ENCODE measurements around the gene NUTM2E.
"Not testable (repeated sequence)": the region's sequence is repeated elsewhere in the genome, so short reads cannot be mapped to it uniquely, and the experiment has no call there.

NUTM2E gene, protein sequence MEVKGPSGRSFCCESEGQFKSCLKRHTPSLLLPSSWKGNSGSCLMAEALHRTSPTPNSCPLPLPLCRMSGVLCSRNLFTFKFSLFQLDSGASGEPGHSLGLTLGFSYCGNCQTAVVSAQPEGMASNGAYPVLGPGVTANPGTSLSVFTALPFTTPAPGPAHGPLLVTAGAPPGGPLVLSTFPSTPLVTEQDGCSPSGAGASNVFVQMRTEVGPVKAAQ (N-terminal part only)

DNA sequence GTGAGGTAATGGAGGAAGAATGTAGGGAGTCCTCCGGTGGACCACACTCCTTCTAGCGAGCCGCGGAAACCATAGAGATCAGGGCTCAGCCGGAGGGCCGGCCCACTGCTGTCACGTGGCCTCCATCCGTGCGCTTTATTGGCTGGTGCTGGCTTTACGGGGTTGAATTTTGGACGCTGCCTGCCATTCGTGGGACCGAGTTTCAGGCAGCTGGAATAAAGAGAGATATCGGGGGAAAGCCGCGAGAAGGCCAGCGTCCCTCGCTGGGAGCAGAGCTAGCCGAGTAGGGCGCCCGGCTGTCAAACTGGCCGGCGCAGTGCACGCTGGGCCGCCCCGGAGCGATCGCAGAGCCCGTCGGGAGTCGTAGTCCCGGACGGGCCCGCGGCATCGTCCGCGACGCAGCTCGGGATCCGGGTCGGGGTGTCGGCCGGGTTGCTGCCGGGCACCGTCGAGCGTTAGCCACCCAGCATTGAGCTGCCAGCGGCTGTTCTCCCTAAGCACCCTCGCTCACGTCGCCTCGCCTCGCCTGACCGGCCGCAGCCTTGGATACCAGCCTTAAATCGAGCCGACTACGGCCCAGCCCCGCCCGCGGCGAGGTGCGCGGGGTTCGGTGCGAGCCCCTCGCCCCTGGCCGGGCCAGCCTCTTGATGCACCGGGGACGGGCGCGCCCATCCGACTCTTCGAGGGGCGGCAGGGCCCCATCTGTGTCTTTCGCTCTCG, at the start of gene NUTM2E:
NUTM2E (plus strand) TSS at position 244 of the 720 bp plus-strand sequence. CDS start 15,002 bp downstream, outside the sequence.
- H3K4me1 Mint-ChIP-seq: peaks cover 34% of the 10 kb centered on the region
- H3K36me3 Mint-ChIP-seq (ENCODE audit: low read depth); H3K27me3 Mint-ChIP-seq; H3K9me3 Mint-ChIP-seq: not testable (repeated sequence)
- peak; percentile 96 for ATAC-seq
- DNase-seq: peak; percentile 70
- peak within 1 kb of the TSS; percentile 88 for H3K4me3 Mint-ChIP-seq
- peak within 1 kb of the TSS; percentile 80 for H3K27ac Mint-ChIP-seq

DNA sequence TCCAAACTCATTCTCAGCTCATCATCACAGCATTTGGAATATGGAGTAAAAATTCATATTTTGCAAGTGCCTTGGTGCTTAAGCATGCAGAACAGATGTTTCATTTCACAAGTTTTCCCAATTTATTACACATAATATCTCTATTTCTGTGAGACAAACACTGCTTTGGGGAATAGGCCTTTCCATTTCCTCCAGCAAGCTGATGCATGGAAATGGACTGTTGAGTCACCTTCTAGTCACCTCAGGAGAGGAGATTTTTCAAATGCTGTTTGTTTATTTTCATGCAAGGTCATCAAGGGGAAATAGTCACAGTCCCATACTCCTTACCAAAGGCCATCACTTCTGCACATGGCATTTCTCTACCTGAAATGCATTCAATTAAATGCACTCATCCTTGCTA, 48.5 kb upstream of the NUTM2E start:
- DNase-seq; ATAC-seq; H3K4me3 Mint-ChIP-seq; H3K27ac Mint-ChIP-seq; H3K36me3 Mint-ChIP-seq (ENCODE audit: low read depth); H3K27me3 Mint-ChIP-seq; H3K9me3 Mint-ChIP-seq; H3K4me1 Mint-ChIP-seq: not testable (repeated sequence)

DNA sequence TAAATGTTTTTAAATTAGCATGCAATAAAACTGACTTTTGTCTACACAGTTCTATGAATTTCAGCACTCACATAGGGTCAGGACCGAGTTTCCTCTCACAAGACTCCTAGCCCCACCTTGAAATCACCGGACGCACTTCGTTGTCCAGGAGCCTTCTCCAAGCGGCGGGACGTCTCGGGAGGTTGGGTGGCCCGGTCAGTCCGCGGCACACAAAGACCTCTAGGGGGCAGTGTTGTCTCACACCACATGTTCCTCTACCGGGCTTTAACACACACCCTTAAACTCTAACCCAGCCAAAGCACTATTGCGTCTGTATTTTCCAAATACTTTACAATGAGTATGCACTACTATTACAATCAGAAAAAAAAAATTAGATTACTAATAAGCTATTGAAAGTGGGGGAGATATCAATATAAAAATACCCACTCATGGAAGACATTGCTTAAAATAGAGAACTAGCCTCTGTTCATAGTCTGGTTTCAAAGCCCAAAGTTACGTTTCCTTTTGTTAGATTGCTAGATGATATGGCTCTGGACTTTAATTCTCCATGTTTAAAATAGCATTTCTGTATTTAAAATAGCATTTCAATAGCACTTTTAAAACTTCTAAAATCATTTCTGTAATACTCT, 47.1 kb upstream of the NUTM2E start:
- H3K27me3 Mint-ChIP-seq; H3K4me3 Mint-ChIP-seq; H3K27ac Mint-ChIP-seq; H3K4me1 Mint-ChIP-seq; H3K9me3 Mint-ChIP-seq; H3K36me3 Mint-ChIP-seq (ENCODE audit: low read depth): not testable (repeated sequence)
- DNase-seq (peak; percentile 65), ATAC-seq (peak; percentile 91)

DNA sequence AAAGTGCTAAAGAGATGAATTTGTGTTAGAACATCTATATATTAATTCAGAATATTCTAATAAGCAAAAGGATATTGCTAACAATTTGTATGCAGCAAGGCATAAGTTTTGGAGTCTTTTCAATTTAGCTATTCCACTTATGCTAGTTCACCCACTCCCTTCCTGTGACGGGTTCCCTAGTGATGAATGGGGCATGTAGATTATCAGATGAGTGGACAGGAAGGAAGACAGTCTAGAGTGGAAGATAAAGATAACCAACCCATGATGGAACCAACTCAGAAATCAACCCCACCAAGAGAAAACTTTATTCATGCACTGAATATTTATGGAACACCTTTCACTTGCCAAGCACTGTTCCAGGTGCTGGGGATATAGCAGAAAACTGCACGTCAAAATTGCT, 46.5 kb upstream of the NUTM2E start:
- H3K27me3 Mint-ChIP-seq; H3K9me3 Mint-ChIP-seq; DNase-seq; H3K36me3 Mint-ChIP-seq (ENCODE audit: low read depth); ATAC-seq; H3K4me3 Mint-ChIP-seq; H3K4me1 Mint-ChIP-seq; H3K27ac Mint-ChIP-seq: not testable (repeated sequence)

DNA sequence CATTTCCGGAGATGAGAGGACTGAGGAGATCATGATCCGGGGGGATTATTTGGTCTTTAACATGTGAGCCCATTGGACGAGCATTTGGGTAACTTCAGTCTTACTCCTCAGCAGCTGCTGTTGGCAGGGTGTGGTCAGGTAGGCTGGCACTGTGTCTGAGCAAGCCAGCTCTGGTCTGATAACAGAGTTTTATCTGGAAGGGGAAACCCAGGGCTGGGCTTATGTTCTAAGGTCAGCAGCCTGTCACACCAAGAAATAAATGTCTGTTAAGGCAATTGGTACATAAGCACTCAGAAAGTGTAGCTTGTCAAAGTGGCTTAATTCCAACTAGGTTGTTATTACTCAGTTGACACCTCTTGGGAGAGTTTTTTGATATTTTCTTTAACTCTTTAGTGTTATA, 45.0 kb upstream of the NUTM2E start:
- not testable (repeated sequence) for H3K27ac Mint-ChIP-seq; H3K9me3 Mint-ChIP-seq; H3K27me3 Mint-ChIP-seq; H3K36me3 Mint-ChIP-seq (ENCODE audit: low read depth); ATAC-seq; H3K4me1 Mint-ChIP-seq; H3K4me3 Mint-ChIP-seq; DNase-seq

DNA sequence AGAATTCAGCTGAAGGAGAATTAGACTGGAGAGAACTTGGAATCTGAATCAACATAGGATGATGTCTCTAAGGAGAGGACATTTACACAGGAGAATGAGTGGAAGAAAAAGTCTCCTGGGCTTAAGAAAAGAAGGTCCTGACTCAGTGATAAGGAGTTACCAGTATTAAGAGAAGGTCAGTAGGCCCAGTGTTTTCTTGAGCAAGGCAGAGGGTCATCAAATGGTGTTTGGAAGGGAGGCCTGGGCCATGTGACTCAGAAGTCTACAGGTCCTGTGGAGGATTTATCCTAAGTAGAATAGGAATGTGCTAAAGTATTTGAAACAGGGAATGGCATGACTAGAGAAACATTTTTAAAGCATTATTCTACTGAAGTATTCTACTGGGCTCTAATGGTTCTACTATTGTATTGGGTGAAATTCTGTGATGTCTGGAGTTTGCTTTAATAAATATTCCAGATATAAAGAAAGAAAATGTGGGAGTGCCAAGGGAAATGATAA, 39.0 kb upstream of the NUTM2E start:
- not testable (repeated sequence) for DNase-seq; H3K4me3 Mint-ChIP-seq; H3K9me3 Mint-ChIP-seq; ATAC-seq; H3K36me3 Mint-ChIP-seq (ENCODE audit: low read depth); H3K27me3 Mint-ChIP-seq; H3K4me1 Mint-ChIP-seq; H3K27ac Mint-ChIP-seq

DNA sequence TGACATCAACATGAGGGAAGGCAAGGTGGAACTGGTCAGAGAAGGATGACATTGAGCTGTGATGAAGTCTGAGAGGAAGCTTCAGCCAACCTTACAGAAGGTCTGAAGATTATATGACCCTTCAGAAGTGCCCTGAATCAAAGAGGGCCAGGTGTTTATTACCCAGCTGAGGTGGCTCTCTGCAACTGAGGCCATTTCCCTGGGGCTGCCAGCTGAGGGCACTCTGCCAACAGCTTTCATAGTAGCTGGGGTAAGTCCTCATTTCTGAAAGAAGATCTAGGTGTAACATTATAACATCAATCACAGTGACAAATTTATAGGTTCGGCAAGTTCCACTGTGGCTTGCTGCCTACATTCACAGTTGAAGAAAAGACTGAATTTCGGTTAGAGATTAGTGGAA, 37.2 kb upstream of the NUTM2E start:
- H3K27ac Mint-ChIP-seq; H3K36me3 Mint-ChIP-seq (ENCODE audit: low read depth); DNase-seq; H3K4me3 Mint-ChIP-seq; ATAC-seq; H3K9me3 Mint-ChIP-seq; H3K27me3 Mint-ChIP-seq; H3K4me1 Mint-ChIP-seq: not testable (repeated sequence)

DNA sequence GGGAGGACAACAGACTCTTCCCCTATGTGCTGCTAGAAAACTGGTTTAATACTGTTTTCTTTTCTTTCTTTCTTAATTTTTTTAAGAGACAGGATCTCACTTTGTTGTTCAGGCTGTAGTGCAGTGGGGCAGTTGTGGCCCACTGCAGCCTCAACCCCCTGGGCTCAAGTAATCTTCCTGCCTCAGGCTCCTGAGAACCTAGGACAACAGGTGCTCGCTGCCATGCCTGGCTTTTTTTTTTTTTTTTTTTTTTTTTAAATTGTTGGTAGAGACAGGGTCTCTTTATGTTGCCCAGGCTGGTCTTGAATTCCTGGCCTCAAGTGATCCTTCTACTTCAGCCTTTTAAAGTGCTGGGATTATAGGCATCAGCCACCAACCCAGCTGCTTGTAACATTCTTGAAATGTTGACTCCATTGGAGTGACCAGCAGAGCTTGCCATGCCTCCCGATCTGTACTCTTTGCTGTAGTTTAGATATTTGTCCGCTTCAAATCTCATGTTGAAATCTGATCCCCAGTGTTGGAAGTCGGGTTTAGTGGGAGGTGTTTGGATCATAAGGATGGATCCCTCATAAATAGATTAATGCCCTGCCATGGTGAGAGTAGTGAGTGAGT, 34.5 kb upstream of the NUTM2E start:
- ATAC-seq; H3K27ac Mint-ChIP-seq; DNase-seq; H3K27me3 Mint-ChIP-seq; H3K36me3 Mint-ChIP-seq (ENCODE audit: low read depth); H3K4me3 Mint-ChIP-seq; H3K9me3 Mint-ChIP-seq; H3K4me1 Mint-ChIP-seq: not testable (repeated sequence)

DNA sequence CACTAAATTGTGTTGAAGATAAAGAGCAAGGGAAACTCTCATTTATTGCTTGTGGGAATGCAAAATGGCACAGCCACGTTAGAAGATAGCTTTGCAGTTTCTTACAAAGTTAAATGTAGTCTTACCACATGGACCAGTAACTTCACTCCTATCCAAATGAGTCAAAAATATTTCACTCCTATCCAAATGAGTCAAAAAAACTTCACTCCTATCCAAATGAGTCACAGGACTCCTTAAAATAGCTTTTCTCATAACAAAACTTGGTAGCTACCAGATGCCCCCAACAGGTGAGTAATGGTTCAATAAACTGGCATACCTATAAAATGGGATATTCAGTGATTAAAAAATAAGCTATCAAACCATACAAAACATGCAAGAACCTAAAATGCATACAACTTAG, 27.2 kb upstream of the NUTM2E start:
- not testable (repeated sequence) for H3K27me3 Mint-ChIP-seq; H3K9me3 Mint-ChIP-seq; H3K36me3 Mint-ChIP-seq (ENCODE audit: low read depth); DNase-seq
- peak; percentile 80 for ATAC-seq
- Mint-ChIP-seq H3K27ac (peak overlapping the region; percentile 78), H3K4me1 (peaks cover 11% of the 10 kb centered on the region), H3K4me3 (peak overlapping the region; percentile 26)

DNA sequence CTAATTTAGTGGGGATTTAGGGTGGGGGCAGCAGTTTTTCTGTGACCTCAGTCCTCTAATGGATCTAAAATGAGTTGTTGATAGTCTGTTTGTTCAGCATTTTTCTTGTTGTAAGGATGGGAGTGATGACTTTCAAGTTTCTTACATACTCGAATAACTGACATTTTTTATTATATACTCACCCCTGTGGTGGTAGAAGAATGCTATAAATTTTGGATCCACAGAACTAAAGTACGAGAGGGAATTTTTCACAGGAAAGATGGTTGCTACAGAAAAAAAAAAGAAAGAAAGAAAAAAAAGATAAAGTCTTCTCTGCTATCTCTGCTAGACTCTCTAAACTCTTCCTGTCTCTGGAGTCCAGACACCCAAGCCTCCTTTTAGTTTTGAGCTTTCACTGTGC, 20.7 kb upstream of the NUTM2E start:
- not testable (repeated sequence) for H3K4me1 Mint-ChIP-seq; ATAC-seq; H3K27ac Mint-ChIP-seq; DNase-seq; H3K4me3 Mint-ChIP-seq; H3K27me3 Mint-ChIP-seq; H3K9me3 Mint-ChIP-seq; H3K36me3 Mint-ChIP-seq (ENCODE audit: low read depth)

DNA sequence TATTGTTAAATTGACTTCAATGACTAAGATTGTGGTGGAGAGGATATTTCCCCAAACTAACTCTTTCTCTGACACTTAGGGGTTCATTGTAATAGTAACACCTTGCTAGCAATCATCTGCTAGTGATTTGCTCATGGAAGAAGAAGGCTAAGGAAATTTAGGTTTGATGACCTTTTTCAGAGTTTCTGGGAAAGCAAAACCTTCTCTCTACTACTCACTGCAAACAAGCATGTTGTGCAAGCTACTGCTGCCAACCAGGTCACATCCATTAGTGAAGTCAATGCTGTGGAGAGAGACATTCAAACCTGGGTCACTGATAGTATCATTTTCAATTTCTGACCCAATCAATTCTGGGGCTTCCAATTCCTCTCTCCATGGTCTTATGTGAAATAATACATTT, 14.6 kb upstream of the NUTM2E start:
- not testable (repeated sequence) for H3K4me3 Mint-ChIP-seq, DNase-seq, H3K4me1 Mint-ChIP-seq, H3K9me3 Mint-ChIP-seq, H3K27me3 Mint-ChIP-seq, H3K27ac Mint-ChIP-seq
- peaks cover 10% of the 10 kb centered on the region for H3K36me3 Mint-ChIP-seq (ENCODE audit: low read depth)
- ATAC-seq: peak; percentile 78

DNA sequence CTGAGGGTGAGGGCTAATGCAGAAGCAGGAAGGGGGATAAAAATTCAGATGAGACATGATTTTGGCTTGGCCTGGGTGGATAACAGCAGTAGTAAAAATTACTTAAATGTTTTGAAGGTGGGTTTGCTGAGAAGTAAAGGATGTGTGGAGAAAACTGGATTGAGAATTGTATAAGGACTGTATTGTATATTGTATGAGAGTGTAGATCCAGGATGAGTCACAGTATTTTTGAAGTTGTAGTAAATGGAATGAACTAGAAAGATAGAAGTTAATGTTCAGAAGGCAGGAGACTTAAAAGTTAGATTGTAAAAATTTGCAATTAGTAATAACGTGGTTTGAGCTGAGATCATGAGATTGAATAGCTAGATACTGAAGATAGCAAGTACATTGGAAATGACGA, 10.2 kb upstream of the NUTM2E start:
- not testable (repeated sequence) for DNase-seq, ATAC-seq

DNA sequence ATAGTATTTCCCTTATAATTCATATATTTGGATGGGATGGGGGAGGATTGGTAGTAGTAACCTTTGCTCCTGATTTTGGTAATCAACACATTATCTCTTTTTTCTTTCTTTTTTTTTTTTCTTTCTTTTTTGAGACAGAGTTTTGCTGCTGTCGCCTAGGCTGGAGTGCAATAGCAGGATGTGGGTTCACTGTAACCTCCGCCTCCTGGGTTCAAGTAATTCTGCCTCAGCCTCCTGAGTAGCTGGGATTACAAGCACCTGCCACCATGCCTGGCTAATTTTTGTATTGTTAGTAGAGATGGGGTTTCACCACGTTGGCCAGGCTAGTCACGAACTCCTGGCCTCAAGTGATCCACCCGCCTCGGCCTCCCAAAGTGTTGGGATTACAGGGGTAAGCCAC, 3.2 kb upstream of the NUTM2E start:
- H3K27ac Mint-ChIP-seq; DNase-seq; H3K36me3 Mint-ChIP-seq (ENCODE audit: low read depth); H3K27me3 Mint-ChIP-seq; ATAC-seq; H3K9me3 Mint-ChIP-seq: not testable (repeated sequence)
- peak overlapping the region; percentile 11 for H3K4me3 Mint-ChIP-seq
- H3K4me1 Mint-ChIP-seq: peaks cover 31% of the 10 kb centered on the region

More for the DNA sequence above, 10.2 kb upstream of the NUTM2E start:
- H3K4me3 Mint-ChIP-seq; H3K4me1 Mint-ChIP-seq; H3K36me3 Mint-ChIP-seq (ENCODE audit: low read depth); H3K27me3 Mint-ChIP-seq; H3K27ac Mint-ChIP-seq; H3K9me3 Mint-ChIP-seq: not testable (repeated sequence)

DNA sequence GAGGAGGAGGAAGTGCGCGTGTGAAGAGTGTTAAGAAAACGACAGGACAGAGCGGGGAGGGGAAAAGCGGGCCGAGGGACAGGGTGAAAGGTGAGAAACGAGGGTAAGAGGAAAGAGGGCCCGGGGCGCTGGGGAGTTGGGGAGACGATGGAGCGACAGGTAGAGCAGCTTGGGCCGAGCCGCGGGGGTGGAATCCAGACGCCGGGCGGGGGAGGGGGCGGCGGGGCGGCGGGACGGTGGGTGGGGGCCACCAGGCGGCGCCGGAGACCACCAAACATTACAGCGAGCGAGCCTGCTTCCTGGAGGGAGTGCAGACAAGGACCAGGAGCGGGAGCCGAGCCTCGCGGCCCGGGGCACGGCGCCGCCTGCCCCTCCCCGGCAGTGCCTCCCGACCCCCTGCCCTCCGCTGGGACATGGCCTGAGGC, 940 bp upstream of the NUTM2E start:
- not testable (repeated sequence) for H3K27me3 Mint-ChIP-seq; H3K36me3 Mint-ChIP-seq (ENCODE audit: low read depth); H3K9me3 Mint-ChIP-seq; H3K27ac Mint-ChIP-seq
- Mint-ChIP-seq H3K4me3 (peak overlapping the region; percentile 88), H3K4me1 (peaks cover 37% of the 10 kb centered on the region)
- DNase-seq (peak; percentile 26), ATAC-seq (peak; percentile 5)

DNA sequence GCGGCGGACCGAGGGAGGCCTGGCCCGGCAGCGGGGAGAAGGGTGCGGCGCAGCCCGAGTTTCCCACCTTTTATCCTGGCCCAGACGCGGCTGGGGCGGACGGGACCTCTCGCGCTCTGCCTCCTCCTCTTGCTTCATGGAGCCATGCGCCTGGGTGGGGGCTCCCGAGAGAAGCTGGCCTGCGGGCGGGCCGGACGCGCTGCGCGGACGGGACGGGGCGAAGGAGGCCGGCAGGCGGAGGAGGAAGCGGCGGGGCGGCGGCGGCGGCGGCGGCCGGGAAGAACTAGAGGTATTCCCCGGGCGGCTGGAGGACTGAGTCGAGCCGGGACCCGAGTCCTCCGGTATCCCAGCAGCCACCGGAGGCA, 426 bp upstream of the NUTM2E start:
- ATAC-seq; H3K36me3 Mint-ChIP-seq (ENCODE audit: low read depth); H3K27me3 Mint-ChIP-seq; H3K9me3 Mint-ChIP-seq; DNase-seq; H3K27ac Mint-ChIP-seq: not testable (repeated sequence)
- H3K4me3 Mint-ChIP-seq: peak overlapping the region; percentile 78
- peaks cover 37% of the 10 kb centered on the region for H3K4me1 Mint-ChIP-seq
